MM.1S (cell line): Measurements from ENCODE around the gene ISL1.

Experiments used
- CTCF ChIP-seq: fragments of 300-600 bp; sonication (generic); IDR thresholded peaks from 2 replicates; pipeline ENCODE4 v1.5.1; 2016; ENCODE audit warnings: antibody characterized with exemption, low read length, mixed read lengths
- EZH2phosphoT487 ChIP-seq: fragments of 300-600 bp; sonication (generic); IDR thresholded peaks from 2 replicates; pipeline ENCODE4 v1.6.1; 2018; ENCODE audit warnings: antibody characterized with exemption, low read length

GRCh38 chr5:51347704-51348103 is 35.5 kb upstream of the ISL1 start:
- TF ChIP-seq CTCF: no peak
- TF ChIP-seq EZH2phosphoT487: no peak
